Natural killer cell (primary cell): Measurements from ENCODE around the gene NRXN2. TPM values are rescaled to one million over a fixed set of nuclear protein-coding genes. Genes with fewer than 3 reads are reported as not detected.

ENCODE experiments used
- ATAC-seq, 3 donors: fragments of 150-1000 bp in 2 of 3; fragments of 200-7000 bp in 1 of 3; cut with Tn5 transposase; 1 replicate in 1 of 3; 2 replicates in 2 of 3; pipeline ENCODE4 v1.10.0; 2021; ENCODE audit warnings: mild to moderate bottlenecking in 2 of 3, moderate library complexity in 2 of 3
- DNase-seq, 2 donors: peaks; one replicate each; pipeline versions ENCODE4 v3.0.0 to v3.0.0-alpha.2; 2013 to 2021; ENCODE audit warnings: mixed read lengths in 1 of 2
- H3K27ac ChIP-seq: one replicate; pipeline ENCODE4 v1.5.1; 2013; ENCODE audit warnings: mild to moderate bottlenecking, low read length
- H3K27me3 ChIP-seq: one replicate; pipeline ENCODE4 v1.6.1; 2013; ENCODE audit warnings: low read length; ENCODE audit not compliant: control insufficient read depth, insufficient read depth
- H3K36me3 ChIP-seq: one replicate; pipeline ENCODE4 v1.6.1; 2013; ENCODE audit warnings: low read length; ENCODE audit not compliant: control insufficient read depth, insufficient read depth
- H3K4me1 ChIP-seq: one replicate; pipeline ENCODE4 v1.6.1; 2013; ENCODE audit warnings: low read length; ENCODE audit not compliant: control insufficient read depth, insufficient read depth
- H3K4me3 ChIP-seq: one replicate; pipeline ENCODE4 v1.5.1; 2013; ENCODE audit warnings: low read length
- H3K9me3 ChIP-seq: one replicate; pipeline ENCODE4 v1.6.1; 2013; ENCODE audit warnings: low read length; ENCODE audit not compliant: control insufficient read depth, insufficient read depth
- H3K27ac Mint-ChIP-seq, 2 donors: one replicate each; pipeline ENCODE4 v1.8.0; 2022; ENCODE audit warnings: mild to moderate bottlenecking in 2 of 2, mixed read lengths in 2 of 2, moderate library complexity in 1 of 2
- H3K27me3 Mint-ChIP-seq, 2 donors: one replicate each; pipeline ENCODE4 v1.8.0; 2022; ENCODE audit warnings: low read depth in 2 of 2, mixed read lengths in 2 of 2
- H3K36me3 Mint-ChIP-seq: one replicate; pipeline ENCODE4 v1.8.0; 2022; ENCODE audit warnings: mixed read lengths
- H3K4me1 Mint-ChIP-seq, 2 donors: one replicate each; pipeline ENCODE4 v1.8.0; 2022; ENCODE audit warnings: mixed read lengths in 2 of 2
- H3K4me3 Mint-ChIP-seq: one replicate; pipeline ENCODE4 v1.8.0; 2022; ENCODE audit warnings: mild to moderate bottlenecking, moderate library complexity, mixed read lengths
- H3K9me3 Mint-ChIP-seq, 2 donors: one replicate each; pipeline ENCODE4 v1.8.0; 2022; ENCODE audit warnings: mixed read lengths in 2 of 2
- CTCF ChIP-seq: fragments of 200-600 bp; IDR thresholded peaks from one replicate; pipeline ENCODE4 v1.8.0; 2022; ENCODE audit warnings: antibody characterized with exemption
- WGBS: methylation state at CpG from one replicate; pipeline ENCODE4 v1.1.7; 2013; ENCODE audit warnings: missing lambda C conversion rate; ENCODE audit not compliant: insufficient coverage; 5-methylcytosine and 5-hydroxymethylcytosine counted together
- intact Hi-C: fragments of 100-400 bp; cut with micrococcal nuclease; formaldehyde crosslinking; loops from one replicate; pipeline ENCODE4 v1.14.2; 2022
- total RNA-seq, 4 donors: library from RNA; stranded (reverse); fragments of 120-200 nt in 1 of 4; gene quantifications; one replicate each; pipeline versions ENCODE4 v1.2.3 to v1.2.4, GENCODE V29; 2013 to 2022

The NRXN2 gene
- total RNA-seq, 3 donors from 2014 or later (not counting 1 experiment from before 2014, with no cell fraction given) = 2.9 to 9.6 (median 7.7) TPM

GRCh38 chr11:64696045-64696444 lies 27.0 kb downstream of the NRXN2 start:
- Mint-ChIP-seq H3K27ac (no peak overlapping the region), H3K36me3 (no peaks in the 10 kb centered on the region), H3K9me3 (no peaks in the 10 kb centered on the region), H3K4me3 (no peak overlapping the region), H3K4me1 (peaks cover 0 to 9% of the 10 kb centered on the region in 2 donors), H3K27me3 (peaks cover 33 to 37% of the 10 kb centered on the region in 2 donors)
- Histone ChIP-seq H3K27me3 (no peaks in the 10 kb centered on the region), H3K36me3 (no peaks in the 10 kb centered on the region), H3K4me1 (no peaks in the 10 kb centered on the region), H3K27ac (no peak overlapping the region), H3K4me3 (no peak overlapping the region), H3K9me3 (no peaks in the 10 kb centered on the region)
- DNase-seq (no peak), ATAC-seq (no peak)
- intact Hi-C loops = no loop called here
- WGBS = 93% methylated on average over 6 of the region's 8 CpGs
- TF ChIP-seq CTCF = no peak

- Mint-ChIP-seq H3K9me3 (no peaks in the 10 kb centered on the region), H3K4me1 (peaks cover 0 to 9% of the 10 kb centered on the region in 2 donors), H3K36me3 (no peaks in the 10 kb centered on the region), H3K4me3 (no peak overlapping the region), H3K27ac (no peak overlapping the region), H3K27me3 (peaks cover 31 to 36% of the 10 kb centered on the region in 2 donors)
- no peaks in the 10 kb centered on the region for H3K4me1 ChIP-seq
- no peaks in the 10 kb centered on the region for H3K27me3 ChIP-seq
- no peaks in the 10 kb centered on the region for H3K9me3 ChIP-seq
- H3K4me3 ChIP-seq = no peak overlapping the region
- DNase-seq (no peak), ATAC-seq (no peak)
- no peaks in the 10 kb centered on the region for H3K36me3 ChIP-seq
- intact Hi-C loops = no loop called here
- TF ChIP-seq CTCF = no peak
- 93% methylated on average over 5 of the region's 5 CpGs for WGBS
- H3K27ac ChIP-seq = no peak overlapping the region
These were observed 27.4 kb downstream of the NRXN2 start for GRCh38 chr11:64695548-64695947.

- H3K27me3 Mint-ChIP-seq = peaks cover 25 to 33% of the 10 kb centered on the region in 2 donors
These were observed 28.1 kb downstream of the NRXN2 start for GRCh38 chr11:64694821-64695365.

More at GRCh38 chr11:64694821-64695365, 28.1 kb downstream of the NRXN2 start:
- DNase-seq = no peak
- no peak overlapping the region for H3K4me3 Mint-ChIP-seq
- Histone ChIP-seq H3K27me3 (no peaks in the 10 kb centered on the region), H3K4me3 (no peak overlapping the region), H3K4me1 (no peaks in the 10 kb centered on the region), H3K36me3 (no peaks in the 10 kb centered on the region), H3K27ac (no peak overlapping the region), H3K9me3 (no peaks in the 10 kb centered on the region)
- intact Hi-C loops = no loop called here
- no peak for ATAC-seq
- no peak for TF ChIP-seq CTCF
- no peak overlapping the region for H3K27ac Mint-ChIP-seq
- peaks cover 0 to 9% of the 10 kb centered on the region in 2 donors for H3K4me1 Mint-ChIP-seq
- H3K9me3 Mint-ChIP-seq = no peaks in the 10 kb centered on the region
- 34% methylated on average over 5 of the region's 5 CpGs for WGBS
- H3K36me3 Mint-ChIP-seq = no peaks in the 10 kb centered on the region
